GM23248 (cell line): ENCODE results near the gene SPATA25.

Experiments
- EZH2 ChIP-seq: fragments of 200-600 bp; sonication (generic); IDR thresholded peaks from 2 replicates; pipeline ENCODE4 v1.6.1; 2018; ENCODE audit warnings: antibody characterized with exemption, mild to moderate bottlenecking; ENCODE audit not compliant: insufficient read depth, poor library complexity, severe bottlenecking
- EZH2phosphoT487 ChIP-seq: fragments of 200-600 bp; sonication (generic); IDR thresholded peaks from 2 replicates; pipeline ENCODE4 v1.6.1; 2018; ENCODE audit warnings: antibody characterized with exemption, moderate library complexity, mild to moderate bottlenecking, low read depth; ENCODE audit not compliant: insufficient read depth

DNA sequence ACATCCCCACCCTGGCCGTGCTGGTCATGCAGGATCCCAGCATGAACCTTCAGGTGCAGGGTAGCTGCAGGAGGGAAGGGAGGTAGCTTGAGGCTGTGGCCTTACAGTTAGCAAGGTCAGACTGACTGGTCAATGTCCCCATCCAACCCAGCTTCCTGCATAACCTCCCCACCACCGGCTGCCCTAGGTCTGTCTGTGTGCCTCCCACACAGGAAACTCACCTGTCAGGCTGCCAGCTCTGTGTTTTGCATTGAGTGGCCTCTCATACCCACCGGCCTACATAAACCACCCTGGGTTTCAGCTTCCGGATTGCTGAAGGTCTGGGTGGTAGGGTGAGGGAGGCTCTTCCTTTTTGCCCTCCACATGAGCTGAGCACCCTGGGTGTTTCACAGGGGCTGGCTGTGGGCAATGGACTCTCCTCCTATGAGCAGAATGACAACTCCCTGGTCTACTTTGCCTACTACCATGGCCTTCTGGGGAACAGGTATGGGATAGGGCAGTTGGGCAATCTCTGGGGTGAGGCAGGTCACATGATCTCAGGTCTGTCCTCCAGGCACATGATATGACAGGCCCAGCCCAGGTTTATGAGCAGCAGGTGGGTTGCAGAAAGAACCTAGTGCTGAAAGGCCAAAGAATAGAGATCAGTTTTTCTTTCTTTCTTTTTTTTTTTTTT lies 5.5 kb upstream of the SPATA25 start:
- TF ChIP-seq EZH2, result no peak
- TF ChIP-seq EZH2phosphoT487, result no peak
